ENCODE measurements around the gene LETMD1. TPM values are rescaled to one million over a fixed set of nuclear protein-coding genes. Genes with fewer than 3 reads are reported as not detected.

Gene LETMD1
- polyA plus RNA-seq, 1 of the 3 experiments (the other 2 are of a cell fraction), result 67.8 TPM

GRCh38 chr12:51087818-51088217 lies 39.7 kb downstream of the LETMD1 start:
- over 99% methylated on average over 3 of the region's 3 CpGs for WGBS (ENCODE audit: low lambda C conversion rate)
- Histone ChIP-seq H3K36me3 (replicated peaks in 1 of 2; ENCODE audit: control insufficient read depth in 1 of 2, insufficient read depth in 2 of 2, low read length in 1 of 2) (peaks cover 0 to 9% of the 10 kb centered on the region in 2 experiments), H3K4me2 (no peak overlapping the region), H3K9me3 (no peaks in the 10 kb centered on the region), H3K4me1 (ENCODE audit: control insufficient read depth in 1 of 2, insufficient read depth in 2 of 2, low read depth in 1 of 2, low read length in 1 of 2) (no peaks in the 10 kb centered on the region), H3K9me2 (no peaks in the 10 kb centered on the region), H4K20me1 (ENCODE audit: insufficient read depth) (no peaks in the 10 kb centered on the region), H3K9ac (no peak overlapping the region), H2AFZ (ENCODE audit: low read depth) (no peak overlapping the region), H3K27me3 (ENCODE audit: insufficient read depth) (no peaks in the 10 kb centered on the region), H3K79me2 (ENCODE audit: insufficient read depth) (peaks cover 3% of the 10 kb centered on the region), H3K27ac (ENCODE audit: low read depth in 2 of 2, low read length in 1 of 2) (no peak overlapping the region), H3F3A (replicated peaks; ENCODE audit: insufficient read depth) (no peaks in the 10 kb centered on the region), H3K4me3 (ENCODE audit: low read depth in 2 of 2, low read length in 1 of 2) (no peak overlapping the region)
- POLR2A ChIA-PET, result no interaction called here
- no peak for DNase-seq
- TF ChIP-seq, protein P1, sequence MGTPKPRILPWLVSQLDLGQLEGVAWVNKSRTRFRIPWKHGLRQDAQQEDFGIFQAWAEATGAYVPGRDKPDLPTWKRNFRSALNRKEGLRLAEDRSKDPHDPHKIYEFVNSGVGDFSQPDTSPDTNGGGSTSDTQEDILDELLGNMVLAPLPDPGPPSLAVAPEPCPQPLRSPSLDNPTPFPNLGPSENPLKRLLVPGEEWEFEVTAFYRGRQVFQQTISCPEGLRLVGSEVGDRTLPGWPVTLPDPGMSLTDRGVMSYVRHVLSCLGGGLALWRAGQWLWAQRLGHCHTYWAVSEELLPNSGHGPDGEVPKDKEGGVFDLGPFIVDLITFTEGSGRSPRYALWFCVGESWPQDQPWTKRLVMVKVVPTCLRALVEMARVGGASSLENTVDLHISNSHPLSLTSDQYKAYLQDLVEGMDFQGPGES (IDR thresholded peaks at IDR 0.05; ENCODE audit: low read depth, low read length), result no peak
- TF ChIP-seq MXI1 (IDR thresholded peaks at IDR 0.05; ENCODE audit: low read depth, low read length), result no peak
- TF ChIP-seq, protein P2, sequence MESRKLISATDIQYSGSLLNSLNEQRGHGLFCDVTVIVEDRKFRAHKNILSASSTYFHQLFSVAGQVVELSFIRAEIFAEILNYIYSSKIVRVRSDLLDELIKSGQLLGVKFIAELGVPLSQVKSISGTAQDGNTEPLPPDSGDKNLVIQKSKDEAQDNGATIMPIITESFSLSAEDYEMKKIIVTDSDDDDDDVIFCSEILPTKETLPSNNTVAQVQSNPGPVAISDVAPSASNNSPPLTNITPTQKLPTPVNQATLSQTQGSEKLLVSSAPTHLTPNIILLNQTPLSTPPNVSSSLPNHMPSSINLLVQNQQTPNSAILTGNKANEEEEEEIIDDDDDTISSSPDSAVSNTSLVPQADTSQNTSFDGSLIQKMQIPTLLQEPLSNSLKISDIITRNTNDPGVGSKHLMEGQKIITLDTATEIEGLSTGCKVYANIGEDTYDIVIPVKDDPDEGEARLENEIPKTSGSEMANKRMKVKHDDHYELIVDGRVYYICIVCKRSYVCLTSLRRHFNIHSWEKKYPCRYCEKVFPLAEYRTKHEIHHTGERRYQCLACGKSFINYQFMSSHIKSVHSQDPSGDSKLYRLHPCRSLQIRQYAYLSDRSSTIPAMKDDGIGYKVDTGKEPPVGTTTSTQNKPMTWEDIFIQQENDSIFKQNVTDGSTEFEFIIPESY (IDR thresholded peaks at IDR 0.05; ENCODE audit: borderline replicate concordance, low read depth), result no peak
- no peak for TF ChIP-seq TAF1 (IDR thresholded peaks at IDR 0.05; ENCODE audit: borderline replicate concordance, low read depth, low read length)
- TF ChIP-seq RCOR1 (IDR thresholded peaks at IDR 0.05; ENCODE audit: low read length), result no peak
- no peak for TF ChIP-seq GATA2 (CRISPR knock-in tag; IDR thresholded peaks at IDR 0.05)
- no peak for TF ChIP-seq SMC3 (IDR thresholded peaks at IDR 0.05; ENCODE audit: low read depth, low read length)
- TF ChIP-seq POLR2AphosphoS5 (IDR thresholded peaks at IDR 0.05; ENCODE audit: low read depth, low read length), result no peak
- TF ChIP-seq NRF1 (IDR thresholded peaks at IDR 0.05; ENCODE audit: low read depth, low read length), result no peak
- no peak for TF ChIP-seq EP300 (IDR thresholded peaks at IDR 0.05; ENCODE audit: borderline replicate concordance in 1 of 2, low read depth in 1 of 2, low read length in 1 of 2)
- no peak for TF ChIP-seq MAX (IDR thresholded peaks at IDR 0.05; ENCODE audit: low read depth)
- TF ChIP-seq, protein P3, sequence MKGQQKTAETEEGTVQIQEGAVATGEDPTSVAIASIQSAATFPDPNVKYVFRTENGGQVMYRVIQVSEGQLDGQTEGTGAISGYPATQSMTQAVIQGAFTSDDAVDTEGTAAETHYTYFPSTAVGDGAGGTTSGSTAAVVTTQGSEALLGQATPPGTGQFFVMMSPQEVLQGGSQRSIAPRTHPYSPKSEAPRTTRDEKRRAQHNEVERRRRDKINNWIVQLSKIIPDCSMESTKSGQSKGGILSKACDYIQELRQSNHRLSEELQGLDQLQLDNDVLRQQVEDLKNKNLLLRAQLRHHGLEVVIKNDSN (IDR thresholded peaks at IDR 0.05; ENCODE audit: borderline replicate concordance, low read depth), result no peak
- TF ChIP-seq FOSL2 (IDR thresholded peaks at IDR 0.05; ENCODE audit: borderline replicate concordance, low read depth), result no peak
- TF ChIP-seq NFIC (IDR thresholded peaks at IDR 0.05; ENCODE audit: borderline replicate concordance), result no peak
- TF ChIP-seq YY1 (IDR thresholded peaks at IDR 0.05; ENCODE audit: low read depth), result no peak
- no peak for TF ChIP-seq TCF12 (IDR thresholded peaks at IDR 0.05)
- no peak for TF ChIP-seq FOXJ3 (CRISPR knock-in tag; IDR thresholded peaks at IDR 0.05)
- CTCF ChIA-PET, result no interaction called here
